HCT116 (cell line): Measurements from ENCODE around the gene IL17RE. TPM values are rescaled to one million over a fixed set of nuclear protein-coding genes. Genes with fewer than 3 reads are reported as not detected.
"Not testable (repeated sequence)": the region's sequence is repeated elsewhere in the genome, so short reads cannot be mapped to it uniquely, and the experiment has no call there.

ENCODE experiments used
- ATAC-seq: fragments of 200-7000 bp; cut with Tn5 transposase; 2 replicates; pipeline ENCODE4 v1.9.1; 2020; ENCODE audit warnings: mild to moderate bottlenecking, moderate library complexity
- BruUV-seq: library from RNA; stranded (reverse); fragments of 400-500 nt; replicated peaks from 2 replicates; lab custom pipeline; 2021; lab: Mats Ljungman, UMichigan
- CTCF ChIA-PET: fragments of 300-600 bp; sonication (Branson Sonifier 250); formaldehyde crosslinking; loops from one replicate; lab custom pipeline; 2021; ENCODE audit warnings: antibody characterized with exemption; lab: Charles Lee
- POLR2A ChIA-PET: fragments of 300-600, 350-600 bp; sonication (Branson Sonifier 250); formaldehyde crosslinking; loops from one replicate; lab custom pipeline; 2021; ENCODE audit warnings: antibody characterized with exemption; lab: Charles Lee
- RAD21 ChIA-PET, 2 experiments: fragments of 300-600 bp; sonication (Branson Sonifier 250); formaldehyde crosslinking; loops; one replicate each; lab custom pipeline; 2023; ENCODE audit warnings: low total read pairs in 2 of 2; ENCODE audit not compliant: uncharacterized antibody in 2 of 2, unreplicated experiment in 2 of 2, low non-redundant PET in 1 of 2; lab: Charles Lee
- DNase-seq: peaks from one replicate; pipeline ENCODE4 v3.0.0-alpha.2; 2010; ENCODE audit warnings: low read depth, low spot score
- H2AFZ ChIP-seq: fragments of 200-600 bp; shearing (Covaris generic), sonication (generic); 2 replicates; pipeline ENCODE4 v1.6.1; 2017; ENCODE audit warnings: low read depth, mixed run types, mixed read lengths, antibody characterized with exemption, low read length; ENCODE audit not compliant: poor library complexity, severe bottlenecking
- H3K27ac ChIP-seq: 2 replicates; pipeline ENCODE4 v1.5.1; 2012; ENCODE audit warnings: low read depth, low read length
- H3K27me3 ChIP-seq: fragments of 200-600 bp; sonication (generic); 2 replicates; pipeline ENCODE4 v1.6.1; 2016; ENCODE audit warnings: mixed run types, low read length, mixed read lengths; ENCODE audit not compliant: insufficient read depth
- H3K36me3 ChIP-seq, 2 experiments: fragments of 200-500 bp in 1 of 2; fragments of 200-600 bp in 1 of 2; sonication (Bioruptor generic) in 1 of 2; sonication (generic) in 1 of 2; 2 replicates each; pipeline versions ENCODE4 v1.5.1 to v1.6.1; 2014 to 2016; ENCODE audit warnings: low read length in 2 of 2, inconsistent platforms in 1 of 2, mixed read lengths in 1 of 2, mixed run types in 1 of 2; ENCODE audit not compliant: insufficient read depth in 2 of 2, control insufficient read depth in 1 of 2
- H3K4me1 ChIP-seq, 2 experiments: fragments of 200-600 bp in 1 of 2; sonication (generic) in 1 of 2; 2 replicates each; pipeline versions ENCODE4 v1.5.1 to v1.6.1; 2012 to 2017; ENCODE audit warnings: low read length in 2 of 2, inconsistent platforms in 1 of 2, mild to moderate bottlenecking in 1 of 2, mixed read lengths in 1 of 2, mixed run types in 1 of 2, moderate library complexity in 1 of 2; ENCODE audit not compliant: insufficient read depth in 2 of 2, control insufficient read depth in 1 of 2
- H3K4me2 ChIP-seq: fragments of 200-600 bp; sonication (generic); 2 replicates; pipeline ENCODE4 v1.6.1; 2017; ENCODE audit warnings: mixed run types, low read length, mixed read lengths
- H3K4me3 ChIP-seq, 2 experiments: fragments of 200-600 bp in 1 of 2; sonication (generic) in 1 of 2; replicated peaks in 1 of 2; 2 replicates each; pipeline ENCODE4 v1.5.1; 2011 to 2016; ENCODE audit warnings: low read length in 2 of 2, control low read depth in 1 of 2, low read depth in 1 of 2, mild to moderate bottlenecking in 1 of 2, mixed read lengths in 1 of 2, mixed run types in 1 of 2
- H3K79me2 ChIP-seq: fragments of 200-600 bp; sonication (generic); 2 replicates; pipeline ENCODE4 v1.6.1; 2017; ENCODE audit warnings: mild to moderate bottlenecking, mixed run types, low read length, moderate library complexity, mixed read lengths; ENCODE audit not compliant: insufficient read depth
- H3K9ac ChIP-seq: fragments of 200-600 bp; sonication (generic); 2 replicates; pipeline ENCODE4 v1.6.1; 2016; ENCODE audit warnings: low read length, mixed read lengths
- H3K9me2 ChIP-seq: fragments of 200-600 bp; sonication (generic), shearing (Covaris generic); 2 replicates; pipeline ENCODE4 v1.6.1; 2017; ENCODE audit warnings: mixed run types, mild to moderate bottlenecking, moderate library complexity; ENCODE audit not compliant: insufficient read depth
- H3K9me3 ChIP-seq, 2 experiments: fragments of 200-500 bp in 1 of 2; fragments of 200-600 bp in 1 of 2; sonication (Bioruptor generic) in 1 of 2; sonication (generic) in 1 of 2; 2 replicates each; pipeline ENCODE4 v1.6.1; 2014 to 2017; ENCODE audit warnings: low read length in 2 of 2, mixed read lengths in 2 of 2, inconsistent platforms in 1 of 2, low read depth in 1 of 2, mild to moderate bottlenecking in 1 of 2, mixed run types in 1 of 2, moderate library complexity in 1 of 2; ENCODE audit not compliant: control insufficient read depth in 1 of 2, insufficient read depth in 1 of 2
- H4K20me1 ChIP-seq: fragments of 200-600 bp; sonication (generic), shearing (Covaris generic); 2 replicates; pipeline ENCODE4 v1.6.1; 2017; ENCODE audit warnings: mixed run types, mild to moderate bottlenecking, moderate library complexity; ENCODE audit not compliant: insufficient read depth
- CTCF ChIP-seq, 3 experiments: fragments of 200-600 bp in 1 of 3; sonication (generic) in 1 of 3; IDR thresholded peaks in 2 of 3; conservative IDR thresholded peaks in 1 of 3; 2 replicates each; pipeline ENCODE4 v1.5.1; 2012 to 2017; ENCODE audit warnings: low read depth in 2 of 3, low read length in 2 of 3, antibody characterized with exemption in 1 of 3, borderline replicate concordance in 1 of 3, control low read depth in 1 of 3, mild to moderate bottlenecking in 1 of 3, mixed read lengths in 1 of 3, mixed run types in 1 of 3, moderate library complexity in 1 of 3; ENCODE audit not compliant: insufficient read depth in 1 of 3
- POLR2AphosphoS5 ChIP-seq: IDR thresholded peaks from 2 replicates; pipeline ENCODE4 v1.6.1; 2011; ENCODE audit warnings: mild to moderate bottlenecking, low read depth, low read length, moderate library complexity
- intact Hi-C: fragments of 100-400 bp; cut with micrococcal nuclease; formaldehyde crosslinking; loops from 2 replicates; pipeline ENCODE4 v1.10.0; 2022
- total RNA-seq: library from RNA; stranded (reverse); gene quantifications from one replicate; pipeline ENCODE4 v1.2.1, GENCODE V29; 2021; ENCODE audit not compliant: unreplicated experiment

The IL17RE gene
- total RNA-seq, 1 experiment from 2014 or later = 14.3 TPM

GRCh38 chr3:9893739-9894138 is 8.9 kb upstream of the IL17RE start:
- peaks cover 36% of the 10 kb centered on the region for H3K79me2 ChIP-seq
- DNase-seq (no peak), ATAC-seq (no peak)
- H3K4me1 ChIP-seq = peaks cover 10 to 46% of the 10 kb centered on the region in 2 experiments; a peak in 3 of 4 replicates
- H2AFZ ChIP-seq = no peak overlapping the region
- intact Hi-C loops = loop anchor here (5.0 kb wide), 1 partner anchor 39 kb away; the partner anchor contains the start of gene CRELD1
- no TSS peak for BruUV-seq
- 0 out of 2 replicates have a peak, but pooled peaks have one; percentile 32 for TF ChIP-seq POLR2AphosphoS5
- TF ChIP-seq CTCF (IDR thresholded peaks at IDR 0.05 in 2 of 3, conservative IDR thresholded peaks at IDR 0.05 in 1 of 3; ENCODE audit: borderline replicate concordance in 1 of 3, insufficient read depth in 1 of 3, low read depth in 2 of 3, low read length in 2 of 3) = no peak
- no peak overlapping the region for H3K27ac ChIP-seq
- CTCF ChIA-PET = interaction anchor here (1.0 kb wide), 1 partner anchor 53 kb away, joined by 3 read pairs; no protein-coding TSS in a partner anchor
- no peak overlapping the region for H3K9ac ChIP-seq
- POLR2A ChIA-PET = interaction anchor here (1.6 kb wide), 1 partner anchor 9 kb away, joined by 6 read pairs; no protein-coding TSS in a partner anchor
- no peaks in the 10 kb centered on the region for H3K27me3 ChIP-seq
- no peaks in the 10 kb centered on the region for H3K9me3 ChIP-seq
- peaks cover 11 to 17% of the 10 kb centered on the region in 2 experiments; a peak in 3 of 4 replicates for H3K36me3 ChIP-seq
- H3K9me2 ChIP-seq = no peaks in the 10 kb centered on the region
- H4K20me1 ChIP-seq = no peaks in the 10 kb centered on the region
- H3K4me2 ChIP-seq = peak overlapping the region; percentile 23; the same call in 1 of the 2 replicates
- H3K4me3 ChIP-seq = no peak overlapping the region
- RAD21 ChIA-PET = no interaction called here

- H3K27ac ChIP-seq, RAD21 ChIA-PET, intact Hi-C loops, H3K4me3 ChIP-seq, H3K9me3 ChIP-seq, POLR2A ChIA-PET, CTCF ChIA-PET, H3K4me2 ChIP-seq, ATAC-seq, DNase-seq, H4K20me1 ChIP-seq, H3K27me3 ChIP-seq, H3K9me2 ChIP-seq, BruUV-seq, H2AFZ ChIP-seq, H3K9ac ChIP-seq: not testable (repeated sequence)
- Histone ChIP-seq H3K4me1 (peaks cover 5 to 40% of the 10 kb centered on the region in 2 experiments; a peak in 3 of 4 replicates), H3K79me2 (peaks cover 33% of the 10 kb centered on the region), H3K36me3 (peaks cover 11 to 17% of the 10 kb centered on the region in 2 experiments; a peak in 3 of 4 replicates)
Observed at GRCh38 chr3:9895715-9896114, 6.9 kb upstream of the IL17RE start.

- H3K4me3 ChIP-seq, H3K9ac ChIP-seq, CTCF ChIA-PET, intact Hi-C loops, ATAC-seq, H3K27ac ChIP-seq, H3K9me3 ChIP-seq, H4K20me1 ChIP-seq, H2AFZ ChIP-seq, DNase-seq, BruUV-seq, H3K27me3 ChIP-seq, POLR2A ChIA-PET, H3K9me2 ChIP-seq, RAD21 ChIA-PET: not testable (repeated sequence)
- Histone ChIP-seq H3K4me2 (peak overlapping the region; percentile 30; the same call in 1 of the 2 replicates), H3K36me3 (peaks cover 11 to 17% of the 10 kb centered on the region in 2 experiments; a peak in 3 of 4 replicates), H3K4me1 (peaks cover 5 to 37% of the 10 kb centered on the region in 2 experiments; a peak in 3 of 4 replicates), H3K79me2 (peaks cover 22% of the 10 kb centered on the region)
Observed at GRCh38 chr3:9896755-9897407, 5.8 kb upstream of the IL17RE start.
